ENCODE data around the gene PDE4D.
"Not testable (repeated sequence)": the region's sequence is repeated elsewhere in the genome, so short reads cannot be mapped to it uniquely, and the experiment has no call there.

The PDE4D gene

DNA sequence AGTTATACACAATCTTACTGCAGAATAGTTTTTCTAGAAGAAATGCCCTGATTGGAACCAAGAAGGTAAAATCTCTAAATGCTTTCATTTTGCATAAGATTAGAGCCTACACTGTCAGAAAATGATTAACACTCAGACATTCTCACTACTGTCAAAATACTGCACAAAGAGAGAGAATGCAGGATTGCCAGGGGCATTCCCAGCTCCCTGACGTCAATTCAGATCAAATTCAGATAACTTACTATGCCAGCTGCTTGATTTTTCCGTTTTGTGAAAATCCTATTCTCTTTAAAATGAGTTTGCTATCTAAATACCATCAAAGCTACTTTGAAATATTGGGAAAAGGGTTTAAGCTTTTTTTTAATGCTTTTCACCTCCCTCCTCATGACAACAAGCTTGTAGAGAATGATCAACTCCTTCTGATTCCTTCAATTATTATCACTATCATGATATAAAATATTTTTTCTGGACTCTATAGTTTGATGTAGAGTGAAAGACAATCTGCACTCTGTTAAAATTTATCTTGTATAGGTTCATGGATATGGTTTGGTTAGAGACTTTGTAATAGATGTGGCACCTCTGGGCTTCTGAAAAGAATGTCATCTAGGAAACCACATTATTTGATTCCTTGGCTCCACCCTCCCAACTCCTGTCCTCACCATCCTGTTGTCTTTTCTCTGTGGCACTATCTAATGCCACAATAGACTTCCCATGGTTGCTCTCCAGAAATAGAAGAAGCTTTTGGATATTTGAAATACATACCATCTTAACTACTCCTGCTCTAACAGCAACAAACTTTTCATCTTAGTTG, 407.7 kb downstream of the PDE4D start:
- H3K4me3 ChIP-seq (ENCODE audit: low read depth in 1 of 2, low read length in 2 of 2) = no peak overlapping the region
- H3K27ac ChIP-seq (ENCODE audit: low read depth, low read length) = no peak overlapping the region
- H3K27me3 ChIP-seq (ENCODE audit: control insufficient read depth in 1 of 2, insufficient read depth in 2 of 2, low read length in 2 of 2) = no peaks in the 10 kb centered on the region
- H3K36me3 ChIP-seq (ENCODE audit: insufficient read depth, low read length) = no peaks in the 10 kb centered on the region
- peaks cover 30% of the 10 kb centered on the region for H3K4me1 ChIP-seq (ENCODE audit: insufficient read depth, low read length)
- no peak overlapping the region for H3K9ac ChIP-seq (ENCODE audit: low read length)
- no peaks in the 10 kb centered on the region for H3K9me3 ChIP-seq (ENCODE audit: low read length)

DNA sequence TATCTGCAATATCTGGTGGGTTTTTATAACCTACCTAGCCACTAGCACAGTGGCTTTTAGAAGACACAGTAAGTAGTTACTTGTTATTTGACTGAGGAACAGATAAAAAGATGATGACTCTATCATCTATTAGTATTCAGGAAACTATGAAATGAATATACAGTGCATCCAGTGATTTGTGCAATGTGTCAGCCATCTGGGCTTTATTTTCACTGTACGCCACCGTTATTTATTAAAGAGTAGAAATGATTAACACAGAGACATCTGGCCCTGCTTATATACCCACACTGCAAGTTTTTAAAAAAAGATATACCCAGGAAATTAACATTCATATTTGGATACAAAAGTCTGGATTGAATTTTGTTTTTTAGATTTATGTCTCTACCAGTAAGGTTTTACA, 408.4 kb downstream of the PDE4D start:
- Histone ChIP-seq H3K4me1 (ENCODE audit: insufficient read depth, low read length) (peaks cover 30% of the 10 kb centered on the region), H3K27me3 (ENCODE audit: control insufficient read depth in 1 of 2, insufficient read depth in 2 of 2, low read length in 2 of 2) (no peaks in the 10 kb centered on the region), H3K9ac (ENCODE audit: low read length) (no peak overlapping the region), H3K27ac (ENCODE audit: low read depth, low read length) (no peak overlapping the region), H3K4me3 (ENCODE audit: low read depth in 1 of 2, low read length in 2 of 2) (no peak overlapping the region), H3K36me3 (ENCODE audit: insufficient read depth, low read length) (no peaks in the 10 kb centered on the region), H3K9me3 (ENCODE audit: low read length) (no peaks in the 10 kb centered on the region)

DNA sequence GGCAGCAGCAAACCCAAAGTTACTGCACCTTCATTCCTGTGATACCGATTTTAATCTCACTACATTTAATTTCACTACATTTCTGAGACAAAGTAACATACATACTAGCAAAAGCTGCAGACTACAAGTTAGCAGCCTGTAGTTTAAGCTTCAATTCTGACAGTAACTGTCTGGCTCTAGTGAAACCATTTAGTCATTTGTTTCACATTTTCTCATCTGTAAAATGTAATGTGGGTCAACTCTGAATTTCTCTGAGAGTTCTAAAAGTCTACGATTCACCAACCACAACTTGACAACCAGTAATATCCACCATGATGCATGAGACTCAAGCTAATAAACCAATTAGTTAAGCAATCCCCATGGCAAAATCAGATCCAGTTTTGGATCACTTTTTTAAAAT, 408.9 kb downstream of the PDE4D start:
- Histone ChIP-seq H3K9me3 (ENCODE audit: low read length) (no peaks in the 10 kb centered on the region), H3K36me3 (ENCODE audit: insufficient read depth, low read length) (no peaks in the 10 kb centered on the region), H3K4me1 (ENCODE audit: insufficient read depth, low read length) (peaks cover 30% of the 10 kb centered on the region), H3K27ac (ENCODE audit: low read depth, low read length) (no peak overlapping the region), H3K4me3 (ENCODE audit: low read depth in 1 of 2, low read length in 2 of 2) (no peak overlapping the region), H3K27me3 (ENCODE audit: control insufficient read depth in 1 of 2, insufficient read depth in 2 of 2, low read length in 2 of 2) (no peaks in the 10 kb centered on the region), H3K9ac (ENCODE audit: low read length) (no peak overlapping the region)

DNA sequence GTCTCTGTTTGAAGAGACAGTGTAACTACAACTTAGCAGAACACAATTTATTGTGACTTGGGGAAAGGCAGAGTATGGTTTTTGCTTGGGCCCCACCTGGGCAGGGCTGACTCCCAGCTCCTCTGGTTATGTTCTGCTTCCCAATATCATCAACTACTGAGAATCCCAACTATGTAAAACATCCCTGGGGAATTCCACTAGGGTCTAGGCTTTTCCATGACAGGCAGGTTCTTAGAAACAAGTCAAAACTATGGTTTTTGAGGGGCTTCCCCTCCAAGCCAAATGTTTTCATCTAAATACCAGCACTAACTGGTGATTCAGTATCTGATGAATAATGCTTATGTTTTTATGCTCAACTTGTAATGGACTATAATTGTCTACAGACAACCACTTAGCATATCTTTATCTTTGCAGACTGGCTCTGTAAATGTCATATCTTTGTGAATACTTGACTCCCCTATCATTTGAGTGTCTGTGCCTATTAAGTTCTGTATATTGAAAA, 409.5 kb downstream of the PDE4D start:
- Histone ChIP-seq H3K36me3 (ENCODE audit: insufficient read depth, low read length) (no peaks in the 10 kb centered on the region), H3K4me1 (ENCODE audit: insufficient read depth, low read length) (peaks cover 30% of the 10 kb centered on the region), H3K9ac (ENCODE audit: low read length) (no peak overlapping the region), H3K4me3 (ENCODE audit: low read depth in 1 of 2, low read length in 2 of 2) (no peak overlapping the region), H3K9me3 (ENCODE audit: low read length) (no peaks in the 10 kb centered on the region), H3K27me3 (ENCODE audit: control insufficient read depth in 1 of 2, insufficient read depth in 2 of 2, low read length in 2 of 2) (no peaks in the 10 kb centered on the region), H3K27ac (ENCODE audit: low read depth, low read length) (no peak overlapping the region)

DNA sequence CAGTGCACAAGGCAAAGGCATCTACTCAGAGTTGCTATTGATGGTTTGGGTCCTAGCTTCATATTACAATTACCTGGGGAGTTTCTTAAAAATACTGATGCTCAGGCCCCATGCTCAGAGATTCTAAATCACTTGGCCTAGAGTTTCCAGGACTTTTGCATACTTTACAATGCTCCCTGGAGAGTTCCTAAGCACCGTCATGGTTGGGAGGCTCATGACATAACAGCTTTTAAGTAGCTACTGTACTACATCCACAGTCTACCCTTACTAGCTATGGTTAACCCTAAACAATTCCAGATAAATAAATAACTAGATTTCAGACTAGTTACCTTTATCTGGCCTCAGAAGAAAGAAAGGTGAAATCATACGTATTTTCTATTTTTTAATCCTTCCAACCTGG, 414.4 kb downstream of the PDE4D start:
- no peak overlapping the region for H3K27ac ChIP-seq (ENCODE audit: low read depth, low read length)
- no peak overlapping the region for H3K9ac ChIP-seq (ENCODE audit: low read length)
- no peaks in the 10 kb centered on the region for H3K27me3 ChIP-seq (ENCODE audit: control insufficient read depth in 1 of 2, insufficient read depth in 2 of 2, low read length in 2 of 2)
- H3K4me3 ChIP-seq (ENCODE audit: low read depth in 1 of 2, low read length in 2 of 2) = no peak overlapping the region
- H3K36me3 ChIP-seq (ENCODE audit: insufficient read depth, low read length) = no peaks in the 10 kb centered on the region
- H3K4me1 ChIP-seq (ENCODE audit: insufficient read depth, low read length) = peaks cover 7% of the 10 kb centered on the region
- H3K9me3 ChIP-seq (ENCODE audit: low read length) = no peaks in the 10 kb centered on the region

DNA sequence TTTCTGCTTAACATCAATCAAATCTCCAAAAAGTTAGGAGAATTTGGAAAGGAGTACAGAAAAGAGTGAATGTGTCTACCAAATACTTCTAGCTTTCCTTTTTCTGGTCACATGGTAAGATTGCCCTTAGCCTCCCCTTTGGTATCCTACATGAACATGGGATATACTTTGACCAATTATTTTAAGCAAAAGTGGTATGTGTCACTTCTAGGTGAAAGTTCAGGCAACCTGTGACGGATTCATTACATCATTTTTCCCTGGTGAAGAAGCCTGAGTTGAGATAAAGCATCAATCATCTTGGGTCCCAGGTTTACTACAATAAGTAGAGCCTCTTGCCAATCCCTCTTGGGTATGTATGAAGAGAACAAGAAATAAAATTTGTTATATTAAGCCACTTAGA, 419.2 kb downstream of the PDE4D start:
- Histone ChIP-seq H3K36me3 (ENCODE audit: insufficient read depth, low read length) (no peaks in the 10 kb centered on the region), H3K9ac (ENCODE audit: low read length) (no peak overlapping the region), H3K27ac (ENCODE audit: low read depth, low read length) (no peak overlapping the region), H3K9me3 (ENCODE audit: low read length) (no peaks in the 10 kb centered on the region), H3K4me1 (ENCODE audit: insufficient read depth, low read length) (peaks cover 10% of the 10 kb centered on the region), H3K27me3 (ENCODE audit: control insufficient read depth in 1 of 2, insufficient read depth in 2 of 2, low read length in 2 of 2) (no peaks in the 10 kb centered on the region), H3K4me3 (ENCODE audit: low read depth in 1 of 2, low read length in 2 of 2) (no peak overlapping the region)

DNA sequence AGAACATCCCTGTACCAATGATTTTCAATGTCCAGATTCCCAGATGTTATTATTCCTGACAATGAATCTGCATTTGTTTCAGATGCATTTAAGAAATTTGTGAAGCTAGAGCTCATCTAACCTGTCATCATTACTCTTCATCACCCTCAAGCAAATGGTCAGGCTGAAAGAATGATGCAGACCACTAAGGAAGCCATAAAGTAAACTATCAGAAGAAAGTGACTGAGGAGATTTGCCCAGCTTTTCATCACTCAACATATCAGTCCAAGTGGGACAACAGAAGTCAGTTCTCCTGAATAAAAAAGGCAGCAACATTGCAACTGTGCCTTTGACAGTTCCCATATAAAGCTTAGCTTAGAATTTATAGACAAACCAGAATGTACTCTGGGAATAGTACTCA, 419.9 kb downstream of the PDE4D start:
- Histone ChIP-seq H3K9me3 (ENCODE audit: low read length) (no peaks in the 10 kb centered on the region), H3K27me3 (ENCODE audit: control insufficient read depth in 1 of 2, insufficient read depth in 2 of 2, low read length in 2 of 2) (no peaks in the 10 kb centered on the region), H3K27ac (ENCODE audit: low read depth, low read length) (no peak overlapping the region), H3K36me3 (ENCODE audit: insufficient read depth, low read length) (no peaks in the 10 kb centered on the region), H3K4me3 (ENCODE audit: low read depth in 1 of 2, low read length in 2 of 2) (no peak overlapping the region), H3K9ac (ENCODE audit: low read length) (no peak overlapping the region), H3K4me1 (ENCODE audit: insufficient read depth, low read length) (peaks cover 10% of the 10 kb centered on the region)

DNA sequence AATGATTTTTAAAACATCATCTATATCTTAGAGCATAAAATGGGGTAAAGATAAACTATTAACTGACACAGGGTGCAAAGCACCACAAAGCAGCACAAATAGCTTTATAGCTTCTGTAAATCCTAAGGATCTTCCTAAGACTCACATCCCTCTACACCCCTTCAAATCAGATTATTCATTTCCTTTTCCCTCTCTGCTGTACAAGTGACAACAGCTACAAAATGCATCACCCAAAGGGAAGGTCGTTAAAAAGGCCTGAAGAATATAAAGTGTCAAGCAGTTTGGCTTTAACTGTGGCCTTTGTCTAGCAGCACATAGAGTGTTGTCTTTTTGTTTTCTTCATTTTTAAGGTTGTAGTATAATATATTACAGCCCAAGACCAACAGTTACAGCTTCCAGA, 422.1 kb downstream of the PDE4D start:
- Histone ChIP-seq H3K4me3 (ENCODE audit: low read depth in 1 of 2, low read length in 2 of 2) (no peak overlapping the region), H3K9me3 (ENCODE audit: low read length) (no peaks in the 10 kb centered on the region), H3K27ac (ENCODE audit: low read depth, low read length) (no peak overlapping the region), H3K27me3 (ENCODE audit: control insufficient read depth in 1 of 2, insufficient read depth in 2 of 2, low read length in 2 of 2) (no peaks in the 10 kb centered on the region), H3K4me1 (ENCODE audit: insufficient read depth, low read length) (peaks cover 10% of the 10 kb centered on the region), H3K9ac (ENCODE audit: low read length) (no peak overlapping the region), H3K36me3 (ENCODE audit: insufficient read depth, low read length) (no peaks in the 10 kb centered on the region)

DNA sequence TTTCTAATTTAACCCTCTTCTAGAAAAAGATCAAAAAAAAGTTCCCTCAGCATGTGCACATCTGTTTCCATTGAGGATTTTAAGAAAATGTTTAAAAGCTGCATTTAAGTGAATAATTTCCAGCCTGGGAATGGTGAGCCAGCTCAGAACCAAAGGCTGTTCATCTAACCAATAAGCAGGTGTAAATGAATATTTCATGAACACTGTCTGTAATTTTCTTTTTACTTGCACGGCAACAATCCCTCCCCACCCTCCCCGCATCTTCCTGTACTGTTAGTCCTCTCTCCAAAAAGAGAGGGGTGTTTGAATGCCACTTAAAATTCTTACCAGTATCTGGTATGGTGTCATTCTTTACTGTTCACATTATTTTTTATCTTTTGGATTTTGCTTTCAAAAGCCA, 425.6 kb downstream of the PDE4D start:
- no peaks in the 10 kb centered on the region for H3K27me3 ChIP-seq (ENCODE audit: control insufficient read depth in 1 of 2, insufficient read depth in 2 of 2, low read length in 2 of 2)
- H3K9ac ChIP-seq (ENCODE audit: low read length) = no peak overlapping the region
- H3K4me3 ChIP-seq (ENCODE audit: low read depth in 1 of 2, low read length in 2 of 2) = no peak overlapping the region
- H3K27ac ChIP-seq (ENCODE audit: low read depth, low read length) = no peak overlapping the region
- peaks cover 3% of the 10 kb centered on the region for H3K4me1 ChIP-seq (ENCODE audit: insufficient read depth, low read length)
- H3K36me3 ChIP-seq (ENCODE audit: insufficient read depth, low read length) = no peaks in the 10 kb centered on the region
- H3K9me3 ChIP-seq (ENCODE audit: low read length) = no peaks in the 10 kb centered on the region

DNA sequence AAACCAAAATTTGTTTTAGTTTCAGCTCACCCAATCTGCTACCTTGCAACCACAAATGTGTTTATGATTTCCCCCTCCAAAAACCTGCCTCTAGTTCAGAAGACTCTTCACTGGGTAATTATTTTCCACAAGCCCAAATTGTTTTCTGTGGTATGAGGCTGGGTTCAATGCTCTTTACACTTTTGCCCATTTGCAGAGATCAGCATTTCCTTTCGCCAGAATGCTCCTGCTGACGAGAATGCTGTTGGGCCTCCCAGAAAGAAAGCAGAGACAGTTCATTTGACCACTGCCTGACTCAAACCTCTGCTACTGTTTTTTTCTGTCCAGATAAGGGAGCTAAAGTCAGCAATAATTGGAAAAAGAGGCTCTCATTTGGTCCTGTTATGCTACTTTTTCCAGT, 427.3 kb downstream of the PDE4D start:
- H3K4me1 ChIP-seq (ENCODE audit: insufficient read depth, low read length) = no peaks in the 10 kb centered on the region
- H3K9ac ChIP-seq (ENCODE audit: low read length) = no peak overlapping the region
- no peaks in the 10 kb centered on the region for H3K27me3 ChIP-seq (ENCODE audit: control insufficient read depth in 1 of 2, insufficient read depth in 2 of 2, low read length in 2 of 2)
- no peaks in the 10 kb centered on the region for H3K9me3 ChIP-seq (ENCODE audit: low read length)
- no peak overlapping the region for H3K27ac ChIP-seq (ENCODE audit: low read depth, low read length)
- H3K4me3 ChIP-seq (ENCODE audit: low read depth in 1 of 2, low read length in 2 of 2) = no peak overlapping the region
- H3K36me3 ChIP-seq (ENCODE audit: insufficient read depth, low read length) = no peaks in the 10 kb centered on the region

DNA sequence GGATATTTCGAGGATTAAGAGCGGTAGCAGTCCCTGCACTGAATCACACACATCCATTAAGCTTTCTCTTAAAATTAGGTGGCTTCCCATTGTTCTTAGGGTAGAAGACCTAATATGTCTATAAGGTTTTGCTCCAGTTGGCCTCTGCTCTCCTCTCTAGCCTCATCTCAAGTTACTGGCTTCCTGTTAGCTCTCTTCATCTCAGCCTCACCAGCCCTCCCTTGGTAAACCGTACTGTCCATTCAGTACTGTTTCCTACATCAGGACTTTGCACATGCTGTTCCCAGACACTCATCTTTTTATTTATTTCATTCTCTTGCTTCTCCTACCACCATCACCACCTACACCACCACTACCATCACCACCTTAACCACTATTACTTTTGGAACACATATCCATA, 428.6 kb downstream of the PDE4D start:
- Histone ChIP-seq H3K4me1 (ENCODE audit: insufficient read depth, low read length) (no peaks in the 10 kb centered on the region), H3K27me3 (ENCODE audit: control insufficient read depth in 1 of 2, insufficient read depth in 2 of 2, low read length in 2 of 2) (no peaks in the 10 kb centered on the region), H3K36me3 (ENCODE audit: insufficient read depth, low read length) (no peaks in the 10 kb centered on the region), H3K9ac (ENCODE audit: low read length) (no peak overlapping the region), H3K9me3 (ENCODE audit: low read length) (no peaks in the 10 kb centered on the region), H3K4me3 (ENCODE audit: low read depth in 1 of 2, low read length in 2 of 2) (no peak overlapping the region), H3K27ac (ENCODE audit: low read depth, low read length) (no peak overlapping the region)

DNA sequence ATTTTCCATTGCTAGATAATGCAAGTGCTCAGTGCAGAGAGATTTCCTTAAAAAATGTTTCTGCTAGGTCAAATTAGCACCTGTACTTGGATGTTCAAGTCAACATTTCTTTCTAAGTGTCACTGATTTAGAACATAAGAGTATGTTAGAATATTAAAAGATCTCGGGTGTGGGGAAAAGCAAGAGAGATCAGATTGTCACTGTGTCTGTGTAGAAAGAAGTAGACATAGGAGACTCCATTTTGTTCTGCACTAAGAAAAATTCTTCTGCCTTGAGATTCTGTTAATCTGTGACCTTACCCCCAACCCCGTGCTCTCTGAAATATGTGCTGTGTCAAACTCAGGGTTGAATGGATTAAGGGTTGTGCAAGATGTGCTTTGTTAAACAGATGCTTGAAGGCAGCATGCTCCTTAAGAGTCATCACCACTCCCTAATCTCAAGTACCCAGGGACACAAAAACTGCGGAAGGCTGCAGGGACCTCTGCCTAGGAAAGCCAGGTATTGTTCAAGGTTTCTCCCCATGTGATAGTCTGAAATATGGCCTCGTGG, 429.8 kb downstream of the PDE4D start:
- H3K4me1 ChIP-seq (ENCODE audit: insufficient read depth, low read length); H3K9me3 ChIP-seq (ENCODE audit: low read length): not testable (repeated sequence)

More for the DNA sequence above, 429.8 kb downstream of the PDE4D start:
- H3K36me3 ChIP-seq (ENCODE audit: insufficient read depth, low read length); H3K4me3 ChIP-seq (ENCODE audit: low read depth in 1 of 2, low read length in 2 of 2); H3K9ac ChIP-seq (ENCODE audit: low read length); H3K27me3 ChIP-seq (ENCODE audit: control insufficient read depth in 1 of 2, insufficient read depth in 2 of 2, low read length in 2 of 2); H3K27ac ChIP-seq (ENCODE audit: low read depth, low read length): not testable (repeated sequence)

Measured in muscle layer of colon (tissue), 2 donors.